Measurements from ENCODE around the gene PHLDB1.

- TF ChIP-seq CTCF (optimal IDR thresholded peaks at IDR 0.05 in 1 of 3, IDR thresholded peaks at IDR 0.05 in 1 of 3, conservative IDR thresholded peaks at IDR 0.05 in 1 of 3; ENCODE audit: extremely low read depth in 1 of 3, insufficient read depth in 2 of 3, low read length in 3 of 3), result no peak
- no peak for TF ChIP-seq EZH2 (IDR thresholded peaks at IDR 0.05; ENCODE audit: low read length)
Observed at GRCh38 chr11:118632577-118633318, 25.3 kb downstream of the PHLDB1 start.

Measured in keratinocyte (primary cell).